CD4-positive, alpha-beta T cell treated with Interleukin-12 subunit alpha and Interleukin-12 subunit beta, for 1 hour (primary cell): ENCODE measurements around the gene KRT40.
"Not testable (repeated sequence)": the region's sequence is repeated elsewhere in the genome, so short reads cannot be mapped to it uniquely, and the experiment has no call there.

ENCODE experiments used
- DNase-seq: peaks from one replicate; pipeline ENCODE4 v3.0.0-alpha.2; 2020

The KRT40 gene

DNA sequence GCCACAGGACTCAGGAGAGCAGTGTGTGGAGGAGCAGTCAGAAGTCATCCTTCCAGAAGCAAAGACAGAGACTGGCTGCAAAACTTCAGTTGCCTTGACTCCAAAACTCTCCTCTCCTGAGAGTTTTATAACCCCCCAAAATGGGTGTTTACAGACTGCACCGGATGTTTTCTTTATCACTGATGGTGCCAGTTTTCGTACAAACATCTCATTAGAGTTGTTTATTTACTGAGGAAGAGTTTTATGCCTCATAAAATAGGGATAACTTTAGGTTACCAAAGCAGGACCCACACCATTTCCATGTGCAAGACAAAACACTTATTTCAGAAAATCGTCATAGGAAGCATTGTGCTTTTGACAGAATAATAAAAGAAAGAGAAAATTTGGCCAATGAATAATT, at the start of gene KRT40:
Gene KRT40 (minus strand): TSS at position 101 of the 400 bp plus-strand sequence. CDS start 53 bp downstream, at position 48.
- no peak for DNase-seq

DNA sequence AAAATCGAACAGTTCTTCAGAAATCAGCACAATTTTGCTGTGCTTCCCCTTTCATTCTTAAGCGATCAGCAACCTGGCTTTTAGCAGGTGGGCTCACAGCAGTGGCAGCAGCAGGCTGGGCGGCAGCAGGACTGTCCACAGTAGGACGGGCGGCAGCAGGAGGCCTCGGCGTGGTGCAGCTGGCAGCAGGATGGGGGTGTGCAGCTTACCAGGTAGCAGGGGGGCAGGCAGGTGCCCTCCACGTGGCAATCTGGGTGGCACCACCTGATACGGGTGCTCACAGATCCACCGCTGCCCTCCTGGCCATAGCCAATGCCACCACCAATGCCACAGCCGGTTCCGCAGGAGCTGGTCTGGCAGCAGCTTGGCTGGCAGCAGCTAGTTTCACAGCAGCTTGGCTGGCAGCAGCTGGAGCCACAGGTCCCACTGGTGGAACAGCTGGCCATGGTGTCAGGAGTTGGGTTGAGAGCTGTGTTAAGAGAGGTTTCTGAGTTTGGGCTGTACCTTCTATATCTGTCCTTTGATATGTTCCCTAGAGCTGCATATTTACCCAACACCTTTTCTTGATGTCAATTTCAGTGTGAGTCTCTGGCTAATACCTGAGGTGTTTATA, 45.6 kb upstream of the KRT40 start, which contains the start of gene KRTAP1-4:
Gene KRTAP1-4 (minus strand): TSS at position 563 of the 613 bp plus-strand sequence. CDS start 117 bp downstream, at position 446.
- no peak for DNase-seq

DNA sequence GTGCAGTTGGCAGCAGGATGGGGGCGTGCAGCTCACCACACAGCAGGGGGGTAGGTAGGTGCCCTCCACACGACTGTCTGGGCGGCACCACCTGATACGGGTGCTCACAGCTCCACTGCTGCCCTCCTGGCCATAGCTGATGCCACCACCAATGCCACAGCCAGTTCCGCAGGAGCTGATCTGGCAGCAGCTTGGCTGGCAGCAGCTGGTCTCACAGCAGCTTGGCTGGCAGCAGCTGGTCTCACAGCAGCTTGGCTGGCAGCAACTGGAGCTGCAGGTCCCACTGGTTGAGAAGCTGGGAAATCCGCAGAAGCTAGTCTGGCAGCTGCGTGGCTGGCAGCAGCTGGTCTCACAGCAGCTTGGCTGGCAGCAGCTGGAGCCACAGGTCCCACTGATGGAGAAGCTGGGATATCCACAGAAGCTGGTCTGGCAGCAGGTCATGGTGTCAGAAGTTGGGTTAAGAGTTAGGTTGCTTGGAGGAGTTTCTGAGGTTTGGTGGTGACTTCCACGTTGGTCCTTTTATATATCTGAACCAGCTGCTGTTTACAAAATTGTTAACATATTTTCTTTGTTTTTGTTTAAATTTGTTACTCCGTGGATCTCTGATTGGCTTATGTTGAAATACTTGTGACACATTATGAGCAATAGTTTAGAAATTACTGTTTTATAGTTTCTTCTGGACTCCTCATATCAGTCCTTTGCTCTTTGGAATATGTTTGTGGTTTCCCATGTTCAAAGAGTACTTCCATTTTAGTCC, 42.8 kb upstream of the KRT40 start, which contains the start of gene KRTAP1-5:
Gene KRTAP1-5 (minus strand): TSS at position 494 of the 757 bp plus-strand sequence. CDS start 53 bp downstream, at position 441.
- DNase-seq, result no peak

DNA sequence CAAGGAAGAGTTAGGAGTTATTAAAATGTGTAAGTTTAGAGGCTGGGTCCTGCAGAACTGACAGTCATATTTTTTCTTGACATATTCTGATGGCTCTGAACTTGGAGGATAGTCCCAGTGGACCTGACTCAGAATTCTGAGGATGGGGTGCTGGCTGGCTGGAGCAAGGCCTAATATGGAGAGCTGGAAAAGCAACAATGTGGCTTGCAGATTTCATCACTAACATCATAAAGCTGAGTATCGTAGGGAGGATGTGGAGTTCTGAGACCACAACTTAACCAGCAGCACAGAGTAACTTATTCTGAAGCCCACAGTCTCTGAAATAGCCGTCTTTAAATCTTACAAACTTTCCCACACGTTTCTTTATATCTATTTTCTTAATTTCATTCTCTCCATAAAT, 40.6 kb upstream of the KRT40 start:
- DNase-seq, result no peak

DNA sequence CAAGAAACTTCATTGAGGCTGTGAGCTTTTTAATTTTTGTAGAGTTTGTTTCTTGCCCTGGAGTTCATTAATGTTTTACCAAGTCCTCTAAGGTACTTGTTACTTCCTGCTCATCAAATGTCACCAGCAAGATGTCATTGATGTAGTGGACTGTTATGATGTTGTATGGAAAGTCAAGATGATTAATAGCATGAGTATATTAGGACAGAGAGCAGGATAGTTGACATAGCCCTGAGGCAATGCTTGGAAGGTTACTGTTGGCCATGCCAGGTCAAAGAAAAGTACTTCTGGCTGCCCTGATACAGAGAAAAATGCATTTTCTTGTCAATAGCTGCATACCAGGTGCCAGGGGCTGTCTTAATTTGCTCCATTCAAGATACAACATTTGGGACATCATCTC, 36.2 kb upstream of the KRT40 start:
- no peak for DNase-seq

DNA sequence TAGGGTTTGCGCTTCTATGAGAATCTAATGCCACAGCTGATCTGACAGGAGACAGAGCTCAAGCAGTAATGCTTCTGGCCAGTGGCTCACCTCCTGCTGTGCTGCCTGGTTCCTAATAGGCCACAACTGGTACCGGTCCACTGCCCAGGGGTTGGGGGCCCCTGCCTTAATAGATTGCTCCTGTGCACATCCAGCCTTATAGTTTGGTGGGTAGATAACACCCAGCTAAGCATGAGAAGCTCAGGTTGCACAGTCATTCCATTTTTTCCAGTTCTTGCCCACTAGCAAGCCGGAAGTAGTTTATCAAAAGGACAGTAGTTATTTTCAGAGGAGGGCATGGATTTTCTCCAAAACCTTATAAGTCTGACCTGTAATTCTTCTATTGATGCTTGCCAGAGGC, 35.3 kb upstream of the KRT40 start:
- DNase-seq, result no peak

DNA sequence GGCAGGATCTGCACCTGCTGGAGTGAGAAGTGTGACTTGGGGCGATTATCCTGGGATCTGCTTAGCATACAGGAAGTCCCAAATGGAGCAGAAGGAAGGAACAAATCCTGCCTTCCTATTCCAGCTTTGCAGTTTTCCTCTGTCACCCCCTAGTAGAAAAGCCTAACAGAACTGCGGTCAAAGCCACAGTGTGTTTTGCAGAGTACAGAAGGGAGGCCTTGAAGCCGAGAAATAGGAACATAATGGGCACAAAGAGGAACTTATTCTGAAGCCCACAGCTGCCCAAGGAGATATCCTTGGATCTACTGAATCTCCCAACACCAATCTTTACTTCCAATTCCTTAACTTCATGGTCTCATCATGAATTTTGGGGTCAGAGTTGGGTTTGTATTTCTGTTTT, 34.4 kb upstream of the KRT40 start:
- DNase-seq, result no peak

DNA sequence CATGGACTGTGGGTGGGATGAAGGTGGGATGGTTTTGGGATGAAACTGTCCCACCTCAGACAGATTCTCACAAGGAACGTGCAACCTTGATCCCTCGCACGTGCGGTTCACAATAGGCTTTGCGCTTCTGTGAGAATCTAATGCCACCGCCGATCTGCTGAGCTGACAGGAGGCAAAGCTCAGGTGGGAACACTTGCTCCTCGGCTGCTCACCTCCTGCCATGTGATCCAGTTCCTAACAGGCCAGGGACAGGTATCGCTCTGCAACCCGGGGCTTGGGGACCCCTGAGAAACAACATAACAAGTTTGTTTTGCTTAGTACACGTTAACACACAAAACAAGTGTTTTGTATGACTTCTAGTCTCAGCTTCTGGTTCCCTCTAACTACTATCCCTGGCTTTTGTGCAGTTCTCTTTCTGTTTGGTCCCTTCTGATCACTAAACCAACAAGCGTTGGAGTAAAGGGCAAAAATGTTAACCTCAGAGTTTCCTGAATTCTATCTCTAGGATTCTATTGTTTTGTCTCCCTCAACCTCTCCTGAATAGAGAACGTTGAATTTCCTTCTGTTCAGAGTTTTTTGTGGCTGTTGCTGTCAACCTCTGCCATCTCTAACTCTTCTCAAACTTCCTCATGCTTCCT, 32.6 kb upstream of the KRT40 start:
- no peak for DNase-seq

DNA sequence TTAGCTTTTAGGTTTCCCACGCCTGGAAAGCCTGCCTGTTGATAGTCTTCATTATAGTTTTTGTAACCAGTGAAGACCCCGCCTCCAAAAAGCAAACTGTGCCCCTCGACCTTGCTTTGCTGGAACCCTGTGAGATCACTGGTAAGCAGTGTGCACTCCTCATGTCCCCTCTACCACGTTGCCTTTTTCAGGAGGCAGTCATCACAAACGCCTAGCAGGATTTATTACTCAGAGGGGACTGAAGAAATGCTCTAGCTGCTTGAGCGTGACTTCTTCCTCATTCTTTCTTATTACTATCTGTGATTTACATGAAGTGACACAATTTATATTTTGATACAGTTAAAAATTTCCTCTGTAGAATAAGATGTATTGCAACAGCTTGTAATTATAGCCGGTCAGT, 31.3 kb upstream of the KRT40 start:
- no peak for DNase-seq

DNA sequence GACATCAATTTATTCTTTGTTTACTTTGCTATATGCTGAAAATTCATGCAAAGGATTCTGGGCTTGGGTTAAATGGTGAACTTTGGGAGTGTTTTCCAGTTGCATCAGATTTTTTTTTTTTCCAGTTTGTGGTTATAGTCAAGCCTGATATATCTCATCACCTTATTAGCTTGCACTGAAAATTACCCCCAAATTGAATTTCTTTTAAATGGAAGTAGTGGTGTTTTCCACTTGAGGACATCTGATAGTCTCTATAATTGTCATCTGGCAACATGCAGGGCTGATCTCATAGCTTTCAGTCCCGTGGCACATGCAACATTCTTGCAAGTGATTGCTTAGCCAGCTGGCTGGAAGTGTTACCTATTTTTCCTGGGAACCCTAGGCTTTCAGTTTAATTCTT, 29.5 kb upstream of the KRT40 start:
- DNase-seq, result no peak

DNA sequence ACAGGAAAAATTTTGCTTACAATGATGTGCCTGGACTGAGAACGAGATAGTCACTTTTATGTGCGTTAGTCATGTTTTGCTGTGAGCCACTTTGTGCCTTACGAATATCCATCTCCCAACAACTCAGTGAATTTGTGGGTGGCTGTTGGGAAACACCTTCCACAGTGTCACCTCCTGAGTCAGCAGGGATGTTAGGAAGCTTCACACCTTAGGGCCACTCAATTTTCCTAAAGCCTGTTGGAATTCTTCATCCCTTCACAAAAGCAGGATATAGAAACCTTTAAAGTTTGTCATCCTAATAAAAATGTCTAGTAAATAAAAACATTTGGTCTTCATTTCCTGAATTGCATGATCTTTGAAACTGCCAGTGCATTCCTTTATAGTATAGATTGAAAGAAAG, 29.1 kb upstream of the KRT40 start:
- no peak for DNase-seq

DNA sequence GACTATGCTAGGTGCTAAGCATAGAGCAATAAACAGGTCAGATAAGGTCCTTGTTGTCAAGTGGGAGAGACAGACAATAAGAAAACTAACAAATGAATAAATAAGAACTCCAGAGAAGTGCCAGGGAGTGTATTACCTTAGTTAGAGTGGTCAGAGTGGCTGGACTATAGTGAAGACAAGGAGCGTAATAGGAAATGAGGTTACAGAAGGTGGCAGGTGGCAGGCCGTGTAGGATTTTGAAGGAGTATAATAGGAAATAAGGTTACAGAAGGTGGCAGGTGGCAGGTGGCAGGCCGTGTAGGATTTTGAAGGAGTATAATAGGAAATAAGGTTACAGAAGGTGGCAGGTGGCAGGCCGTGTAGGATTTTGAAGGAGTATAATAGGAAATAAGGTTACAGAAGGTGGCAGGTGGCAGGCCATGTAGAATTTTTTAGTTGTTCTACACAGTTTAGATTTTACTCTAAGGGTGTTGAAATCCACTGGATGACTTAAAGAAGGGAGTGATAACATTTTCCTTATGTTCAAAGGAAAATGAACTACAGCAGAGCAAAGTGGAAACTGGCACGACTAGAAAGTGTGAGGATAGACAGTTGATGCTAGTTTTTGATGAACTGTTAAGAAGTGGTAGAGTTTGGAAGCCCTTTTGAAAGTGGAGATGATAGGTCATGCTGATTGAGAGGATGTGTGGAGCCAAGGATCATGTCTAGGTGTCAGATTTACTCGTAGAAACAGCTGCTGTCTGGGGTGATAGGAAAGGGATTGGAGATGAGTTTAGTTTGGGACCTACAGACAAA, 28.4 kb upstream of the KRT40 start:
- no peak for DNase-seq

DNA sequence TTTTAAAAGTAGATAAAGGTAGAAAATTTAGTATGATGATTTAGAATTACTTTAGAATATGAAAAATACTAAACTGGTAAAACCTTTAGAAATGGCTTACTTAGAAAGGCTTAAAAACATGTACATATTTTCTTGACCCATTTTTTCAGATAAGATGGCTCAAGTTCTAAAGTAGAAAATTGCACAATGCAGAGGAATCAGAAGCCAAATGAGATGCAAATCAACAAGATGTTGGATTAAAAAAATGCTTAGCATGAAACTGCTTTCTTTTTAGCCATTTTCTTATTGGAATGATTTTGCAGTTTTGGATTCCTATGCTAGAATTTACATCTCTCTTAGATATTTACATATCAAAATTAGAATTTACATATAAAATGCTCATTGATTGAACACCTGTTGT, 26.3 kb upstream of the KRT40 start:
- no peak for DNase-seq

DNA sequence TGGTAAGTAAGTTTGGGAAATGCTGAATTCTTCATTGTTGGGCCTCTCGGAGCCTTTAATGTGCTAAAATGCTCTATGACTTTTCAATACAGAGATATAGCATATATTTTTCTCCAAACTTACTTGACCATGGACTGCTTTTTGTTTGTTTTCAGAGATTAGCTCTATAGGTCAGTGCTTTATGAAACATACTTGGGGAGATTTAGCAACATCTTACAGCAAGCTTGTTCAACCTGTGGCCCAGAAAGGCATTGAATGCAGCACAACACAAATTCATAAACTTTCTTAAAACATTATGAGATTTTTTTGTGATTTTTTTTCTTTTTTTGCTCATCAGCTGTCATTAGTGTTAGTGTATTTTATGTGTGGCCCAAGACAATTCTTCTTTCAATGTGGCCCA, 25.8 kb upstream of the KRT40 start:
- no peak for DNase-seq

DNA sequence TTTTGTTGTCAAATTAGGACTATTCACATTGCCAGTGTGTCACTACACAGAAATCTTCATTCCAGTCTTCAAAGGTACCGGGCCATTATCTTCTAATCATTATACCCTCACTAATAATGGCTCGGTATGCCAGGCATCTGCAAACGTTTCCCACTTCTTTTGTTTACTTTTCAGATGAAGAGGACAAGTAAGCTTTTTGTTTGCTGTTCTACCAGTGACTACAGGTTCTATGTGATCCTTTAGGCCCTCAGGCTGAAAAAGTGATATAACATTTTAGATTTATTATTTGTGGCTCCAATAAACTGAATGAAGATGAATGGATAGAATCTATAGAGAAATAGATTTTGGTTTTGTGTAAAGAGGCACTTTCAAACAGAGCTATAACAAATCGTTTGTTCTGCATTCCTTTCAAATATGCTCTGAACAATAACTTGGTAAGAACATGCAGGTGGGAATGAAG, 25.2 kb upstream of the KRT40 start:
- DNase-seq, result no peak

DNA sequence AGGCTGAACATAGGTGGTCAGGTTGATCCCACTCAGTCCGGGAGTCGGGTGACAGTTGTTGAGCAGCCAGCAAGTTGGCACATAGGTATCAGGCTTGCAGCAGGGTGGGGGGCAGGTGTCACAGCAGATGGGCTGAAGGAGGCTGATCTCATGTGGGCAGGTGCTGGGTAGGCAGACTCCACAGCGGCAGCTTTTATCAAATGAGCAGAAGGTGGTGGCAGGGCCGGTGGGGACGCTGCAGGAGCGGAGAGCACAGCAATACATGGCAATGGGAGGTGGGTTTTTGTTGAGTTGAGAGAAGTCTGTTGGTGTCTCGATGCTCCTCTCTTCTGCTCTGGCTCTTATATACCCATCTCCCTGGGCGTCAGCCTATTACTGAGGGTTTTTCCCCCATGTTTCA, 24.7 kb upstream of the KRT40 start, which contains the start of gene KRTAP3-1:
Gene KRTAP3-1 (minus strand): TSS at position 318 of the 400 bp plus-strand sequence. CDS start 54 bp downstream, at position 264.
- DNase-seq, result no peak

DNA sequence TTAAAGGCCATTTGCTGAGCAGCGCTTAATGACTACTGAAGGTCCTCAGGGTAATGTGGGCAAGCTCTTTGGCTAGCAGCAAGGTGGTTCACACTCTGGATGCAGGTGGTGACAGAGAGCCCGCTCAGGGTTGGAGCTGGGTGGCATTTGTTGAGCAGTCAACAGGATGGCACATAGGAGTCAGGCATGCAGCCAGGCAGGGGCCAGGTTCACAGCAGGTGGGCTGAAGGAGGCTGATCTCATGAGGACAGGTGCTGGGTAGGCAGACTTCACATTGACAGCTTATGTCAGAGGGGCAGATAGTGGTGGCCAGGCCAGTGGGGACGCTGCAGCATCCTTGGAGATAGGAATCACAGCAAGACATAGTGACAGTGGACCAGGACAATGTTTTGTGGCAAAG, 20.3 kb upstream of the KRT40 start:
- no peak for DNase-seq

DNA sequence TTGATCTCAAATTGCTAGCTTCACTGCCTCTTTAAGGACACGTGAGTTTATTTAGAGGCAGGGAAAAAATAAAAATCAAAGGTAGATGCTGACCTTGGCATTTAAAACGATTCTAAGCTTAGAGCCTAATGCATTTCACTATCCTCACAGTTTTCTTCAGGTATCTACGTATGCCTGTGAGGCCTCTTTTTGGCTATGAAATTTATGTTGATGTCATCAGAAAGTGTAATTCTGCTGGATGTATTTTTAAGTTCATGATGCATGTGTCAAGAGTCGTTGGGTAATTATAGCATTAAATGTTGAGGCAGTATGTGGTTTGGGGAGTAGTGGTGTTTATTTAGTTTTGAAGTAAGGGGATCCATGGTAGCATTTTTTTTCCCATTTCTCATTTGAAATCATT, 19.8 kb upstream of the KRT40 start:
- no peak for DNase-seq

DNA sequence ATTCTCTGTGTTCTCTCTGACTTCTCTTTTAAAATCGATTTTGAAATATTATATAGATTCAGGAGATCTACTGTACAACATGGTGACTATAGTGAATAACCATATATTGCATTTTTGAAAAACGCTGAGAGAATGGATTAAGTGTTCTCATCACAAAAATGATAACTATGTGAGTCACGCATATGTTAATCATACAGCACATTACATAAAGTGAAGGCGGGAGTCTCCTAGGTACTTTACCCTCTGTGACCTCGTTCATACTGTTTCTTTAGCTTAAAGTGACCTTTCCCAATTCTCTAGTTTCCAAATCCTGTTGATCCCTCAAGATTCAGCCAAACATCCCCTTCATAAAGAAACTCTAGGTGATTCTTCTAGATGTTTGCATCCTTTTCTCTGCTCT, 18.7 kb upstream of the KRT40 start:
- no peak for DNase-seq

DNA sequence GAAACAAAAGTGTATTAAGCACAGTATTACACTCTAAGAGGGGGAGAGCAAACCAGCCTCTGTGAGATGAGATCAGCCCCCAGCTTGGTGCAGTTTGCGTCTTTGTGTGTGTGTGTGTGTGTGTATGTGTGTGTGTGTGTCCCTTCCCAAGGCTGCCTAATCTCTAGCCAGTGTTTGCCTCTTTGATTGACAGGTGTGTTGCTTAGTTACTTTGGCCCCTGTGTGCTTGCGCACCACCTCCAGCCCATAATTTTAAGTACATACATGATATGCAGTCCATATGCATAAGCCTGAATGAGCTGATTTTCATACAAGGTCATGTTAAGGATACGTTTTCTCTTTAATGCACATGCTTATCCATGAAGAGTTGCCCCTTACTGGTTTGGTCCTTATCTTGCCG, 17.7 kb upstream of the KRT40 start:
- DNase-seq, result no peak

DNA sequence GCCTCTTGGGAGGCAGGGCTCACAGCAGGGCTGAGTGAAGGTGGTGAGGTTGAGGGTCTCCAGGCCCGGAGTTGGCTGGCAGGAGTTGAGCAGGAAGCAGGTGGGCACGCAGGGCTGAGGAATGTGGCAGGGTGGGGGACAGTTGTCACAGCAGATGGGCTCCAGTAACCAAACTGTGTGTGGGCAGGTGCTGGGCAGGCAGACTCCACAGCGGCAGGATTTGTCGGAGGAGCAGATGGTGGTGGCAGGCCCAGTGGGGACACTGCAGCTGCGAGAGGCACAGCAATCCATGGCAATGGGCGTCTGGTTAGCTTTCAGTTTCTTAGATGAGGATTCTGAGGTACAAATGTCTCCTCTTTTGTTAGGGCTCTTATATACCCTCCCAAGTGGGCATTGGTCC, 15.4 kb upstream of the KRT40 start, which contains the start of gene KRTAP3-2:
Gene KRTAP3-2 (minus strand): TSS at position 344 of the 400 bp plus-strand sequence. CDS start 53 bp downstream, at position 291.
- DNase-seq, result not testable (repeated sequence)

DNA sequence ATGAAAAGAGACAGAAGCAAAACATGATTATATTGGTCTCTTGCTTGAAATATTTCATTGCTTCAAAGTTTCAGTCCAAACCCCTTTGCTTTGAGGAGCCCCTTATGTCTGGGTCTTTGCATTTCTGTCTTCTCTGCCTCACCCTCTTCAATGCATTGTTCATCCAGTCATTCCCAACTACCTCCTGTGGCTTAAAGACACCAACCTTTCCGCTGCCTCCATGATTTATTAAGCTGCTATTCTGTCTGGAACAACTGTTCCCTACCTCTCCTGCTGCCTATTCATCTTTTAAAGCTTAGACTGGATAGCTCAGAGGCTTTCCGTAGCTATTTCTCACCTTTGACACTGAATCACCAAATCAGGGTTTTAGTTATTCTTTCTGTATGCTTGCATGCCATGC, 13.2 kb upstream of the KRT40 start:
- no peak for DNase-seq

DNA sequence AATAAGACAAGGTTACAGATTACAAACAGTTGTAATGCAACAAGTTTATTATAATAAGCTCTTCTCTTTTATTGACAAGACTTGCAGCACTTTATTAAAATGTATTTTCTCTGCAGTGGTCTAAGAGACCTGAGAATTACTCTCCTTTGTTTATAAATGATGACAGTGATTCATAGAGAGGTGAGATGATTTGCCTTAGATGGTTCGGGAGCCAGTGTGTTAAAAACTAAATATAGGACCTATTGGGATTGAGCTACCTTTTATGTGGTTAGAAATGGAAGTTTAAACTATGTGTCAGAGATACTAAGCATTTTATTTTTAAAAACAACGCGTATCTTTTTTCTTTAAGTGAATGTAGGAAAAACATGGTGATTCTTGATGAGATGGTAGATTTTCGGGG, 12.7 kb upstream of the KRT40 start:
- DNase-seq, result no peak
